Transverse colon (tissue), 4 donors: ENCODE data around the gene SLX4.

Experiments
- EP300 ChIP-seq: sonication (generic); formaldehyde crosslinking; IDR thresholded peaks from one replicate; pipeline ENCODE4 v1.6.1; 2017; ENCODE audit warnings: antibody characterized with exemption, low read depth
- POLR2A ChIP-seq: fragments of 450-650 bp; IDR thresholded peaks from one replicate; pipeline ENCODE4 v1.6.1; 2016; ENCODE audit warnings: antibody characterized with exemption, mild to moderate bottlenecking, moderate library complexity
- POLR2AphosphoS5 ChIP-seq, 3 donors: sonication (generic); formaldehyde crosslinking; IDR thresholded peaks; one replicate each; pipeline ENCODE4 v1.6.1; 2016; ENCODE audit warnings: antibody characterized with exemption in 3 of 3
- TF ChIP-seq, protein P1 (sequence below), 5 experiments: fragments of 200-600 bp in 3 of 5; fragments of 450-650 bp in 2 of 5; sonication (generic) in 3 of 5; IDR thresholded peaks; 1 replicate in 2 of 5; 2 replicates in 3 of 5; pipeline ENCODE4 v1.5.1; 2016 to 2017; ENCODE audit warnings: antibody characterized with exemption in 5 of 5, inconsistent platforms in 3 of 5, mild to moderate bottlenecking in 2 of 5, moderate library complexity in 1 of 5

- TF ChIP-seq, protein P1, sequence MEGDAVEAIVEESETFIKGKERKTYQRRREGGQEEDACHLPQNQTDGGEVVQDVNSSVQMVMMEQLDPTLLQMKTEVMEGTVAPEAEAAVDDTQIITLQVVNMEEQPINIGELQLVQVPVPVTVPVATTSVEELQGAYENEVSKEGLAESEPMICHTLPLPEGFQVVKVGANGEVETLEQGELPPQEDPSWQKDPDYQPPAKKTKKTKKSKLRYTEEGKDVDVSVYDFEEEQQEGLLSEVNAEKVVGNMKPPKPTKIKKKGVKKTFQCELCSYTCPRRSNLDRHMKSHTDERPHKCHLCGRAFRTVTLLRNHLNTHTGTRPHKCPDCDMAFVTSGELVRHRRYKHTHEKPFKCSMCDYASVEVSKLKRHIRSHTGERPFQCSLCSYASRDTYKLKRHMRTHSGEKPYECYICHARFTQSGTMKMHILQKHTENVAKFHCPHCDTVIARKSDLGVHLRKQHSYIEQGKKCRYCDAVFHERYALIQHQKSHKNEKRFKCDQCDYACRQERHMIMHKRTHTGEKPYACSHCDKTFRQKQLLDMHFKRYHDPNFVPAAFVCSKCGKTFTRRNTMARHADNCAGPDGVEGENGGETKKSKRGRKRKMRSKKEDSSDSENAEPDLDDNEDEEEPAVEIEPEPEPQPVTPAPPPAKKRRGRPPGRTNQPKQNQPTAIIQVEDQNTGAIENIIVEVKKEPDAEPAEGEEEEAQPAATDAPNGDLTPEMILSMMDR (IDR thresholded peaks at IDR 0.05), result no peak
- TF ChIP-seq POLR2AphosphoS5 (IDR thresholded peaks at IDR 0.05), result no peak
- no peak for TF ChIP-seq POLR2A
- no peak for TF ChIP-seq EP300
These were observed 45.4 kb upstream of the SLX4 start for GRCh38 chr16:3656491-3657468.
